ENCODE data around the gene AGR2. TPM values are rescaled to one million over a fixed set of nuclear protein-coding genes. Genes with fewer than 3 reads are reported as not detected.
"Not testable (repeated sequence)": the region's sequence is repeated elsewhere in the genome, so short reads cannot be mapped to it uniquely, and the experiment has no call there.

Gene AGR2
- not detected in 2 replicates for total RNA-seq (2014; rRNA removed; shearing (Covaris generic))

- no peak for DNase-seq (ENCODE audit: low read depth)
Observed at GRCh38 chr7:16804674-16805439, at the start of gene AGR2. AGR2 (minus strand) TSS chr7:16804999; CDS start chr7:16801796, 3,203 bp downstream.

- not testable (repeated sequence) for DNase-seq (ENCODE audit: low read depth)
Observed at GRCh38 chr7:16853189-16853588, 48.4 kb upstream of the AGR2 start.

GRCh38 chr7:16851829-16852228 lies 47.0 kb upstream of the AGR2 start:
- DNase-seq (ENCODE audit: low read depth), result no peak

DNA sequence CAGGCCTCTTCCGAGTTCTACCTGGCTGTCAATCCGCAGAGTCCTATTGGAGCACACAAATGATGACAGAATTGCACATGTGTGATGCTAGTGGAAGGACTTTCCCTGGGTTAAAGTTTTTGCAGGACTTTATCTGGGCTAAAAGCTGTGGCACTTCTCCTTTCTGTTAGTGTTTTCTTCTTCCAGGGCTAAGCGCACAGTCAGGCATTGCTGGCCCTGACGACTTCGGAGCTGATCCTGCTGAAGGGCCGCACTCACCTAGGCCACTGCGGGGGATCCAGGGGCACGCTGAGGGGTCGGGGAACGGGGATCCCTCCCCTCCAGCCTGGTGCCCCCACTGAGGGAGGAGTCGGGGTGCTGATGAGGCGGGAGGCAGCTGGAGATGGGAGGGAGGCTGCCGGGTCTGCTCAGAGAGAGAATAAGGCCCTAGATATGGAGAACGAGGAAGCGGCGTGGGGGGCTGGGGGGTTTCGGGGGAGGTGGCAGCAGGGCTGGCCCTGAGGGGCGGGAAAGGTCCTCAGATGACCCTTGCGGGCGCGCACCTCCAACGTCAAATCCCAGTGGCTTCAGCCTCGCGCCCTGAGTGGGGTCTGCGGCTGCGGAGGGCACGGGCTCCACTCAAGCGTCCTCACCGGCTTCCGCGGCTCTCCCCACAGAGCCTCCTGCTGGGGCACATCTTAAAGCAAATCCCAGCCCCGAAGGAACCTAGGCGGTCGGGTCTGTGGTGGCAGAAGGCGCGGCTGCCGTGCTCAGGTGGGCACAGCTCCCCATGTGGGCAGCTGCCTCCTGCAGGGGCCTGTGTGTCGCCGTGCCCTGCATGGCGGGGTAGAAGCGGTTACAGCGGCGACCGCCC lies 46.0 kb upstream of the AGR2 start:
- no peak for DNase-seq (ENCODE audit: low read depth)

DNA sequence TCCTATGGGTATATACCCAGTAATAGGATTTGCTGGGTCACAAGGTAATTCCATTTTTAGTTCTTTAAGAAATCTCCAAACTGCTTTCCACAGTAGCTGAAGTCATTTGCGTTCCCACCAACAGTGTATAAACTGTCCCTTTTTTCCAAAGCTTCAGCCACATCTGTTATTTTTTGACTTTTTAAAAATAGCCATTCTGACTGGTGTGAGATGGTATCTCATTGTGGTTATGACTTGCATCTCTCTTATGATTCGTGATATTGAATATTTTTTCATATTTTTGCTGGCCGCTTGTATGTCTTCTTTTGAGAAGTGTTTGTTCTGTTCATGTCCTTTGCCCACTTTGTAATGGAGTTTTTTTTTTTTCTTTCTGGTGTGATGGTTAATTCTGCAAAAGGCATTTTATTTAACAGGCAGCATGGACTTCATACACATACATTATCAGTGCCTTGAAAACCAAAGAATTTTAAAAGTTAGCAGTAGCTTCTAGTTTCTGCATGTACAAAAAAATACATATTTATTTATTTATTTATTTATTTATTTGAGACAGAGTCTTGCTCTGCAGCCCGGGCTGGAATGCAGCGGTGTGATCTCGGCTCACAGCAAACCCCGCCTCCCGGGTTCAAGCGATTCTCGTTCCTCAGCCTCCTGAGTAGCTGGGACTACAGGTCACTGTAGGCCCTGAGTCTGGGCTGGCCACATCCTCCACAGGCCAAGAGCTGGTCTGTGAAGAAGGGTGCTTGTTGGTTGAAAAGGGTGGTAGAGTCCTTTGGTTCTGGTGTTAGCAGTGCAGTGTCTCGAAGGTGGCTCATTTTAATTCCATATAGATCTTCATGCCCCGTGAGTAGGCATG lies 44.7 kb upstream of the AGR2 start:
- DNase-seq (ENCODE audit: low read depth), result no peak

DNA sequence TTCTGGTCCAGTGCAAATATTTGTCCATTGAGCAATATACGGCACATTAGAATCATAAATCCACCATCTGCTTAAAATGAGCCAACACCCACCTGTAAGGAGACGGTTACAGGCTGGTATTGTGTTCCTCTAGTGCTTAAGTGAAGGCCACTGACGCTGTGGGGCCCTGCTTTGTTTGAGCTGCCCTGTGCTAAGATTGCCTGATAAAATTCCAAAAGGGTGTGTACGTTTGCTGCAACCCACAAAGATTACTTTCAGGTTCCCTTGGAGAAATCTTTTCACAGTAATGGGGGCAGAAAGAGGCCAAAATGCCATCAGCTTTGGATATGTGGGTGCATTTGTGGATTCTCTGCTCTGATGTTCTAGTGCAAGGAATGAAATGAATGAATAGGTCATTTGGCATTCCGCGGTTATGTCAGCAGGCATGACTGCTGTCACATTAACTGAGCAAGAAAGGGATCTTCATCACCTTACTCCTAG lies 42.6 kb upstream of the AGR2 start:
- DNase-seq (ENCODE audit: low read depth), result peak; percentile 13

- DNase-seq (ENCODE audit: low read depth), result no peak
Observed at GRCh38 chr7:16846601-16847165, 41.9 kb upstream of the AGR2 start.

GRCh38 chr7:16845746-16846145 lies 40.9 kb upstream of the AGR2 start:
- no peak for DNase-seq (ENCODE audit: low read depth)

GRCh38 chr7:16841681-16842080 lies 36.9 kb upstream of the AGR2 start:
- no peak for DNase-seq (ENCODE audit: low read depth)

DNA sequence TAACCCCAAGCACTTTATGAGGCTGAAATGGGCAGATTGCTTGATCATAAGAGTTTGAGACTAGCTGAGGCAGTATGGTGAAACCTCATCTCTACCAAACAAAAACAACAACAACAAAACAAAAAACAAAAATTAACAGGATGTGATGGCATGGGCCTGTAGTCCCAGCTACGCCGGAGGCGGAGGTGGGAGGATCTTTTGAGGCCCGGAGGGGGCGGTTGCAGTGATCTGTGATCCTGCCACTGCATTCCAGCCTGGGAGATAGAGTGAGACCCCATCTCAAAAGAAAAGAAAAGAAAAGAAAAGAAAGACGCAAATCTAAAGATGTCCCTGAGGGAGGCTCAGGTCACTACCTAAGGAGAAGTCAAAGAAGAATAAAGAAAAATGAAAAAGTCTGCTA lies 35.3 kb upstream of the AGR2 start:
- no peak for DNase-seq (ENCODE audit: low read depth)

GRCh38 chr7:16839646-16840045 lies 34.8 kb upstream of the AGR2 start:
- peak; percentile 15 for DNase-seq (ENCODE audit: low read depth)

DNA sequence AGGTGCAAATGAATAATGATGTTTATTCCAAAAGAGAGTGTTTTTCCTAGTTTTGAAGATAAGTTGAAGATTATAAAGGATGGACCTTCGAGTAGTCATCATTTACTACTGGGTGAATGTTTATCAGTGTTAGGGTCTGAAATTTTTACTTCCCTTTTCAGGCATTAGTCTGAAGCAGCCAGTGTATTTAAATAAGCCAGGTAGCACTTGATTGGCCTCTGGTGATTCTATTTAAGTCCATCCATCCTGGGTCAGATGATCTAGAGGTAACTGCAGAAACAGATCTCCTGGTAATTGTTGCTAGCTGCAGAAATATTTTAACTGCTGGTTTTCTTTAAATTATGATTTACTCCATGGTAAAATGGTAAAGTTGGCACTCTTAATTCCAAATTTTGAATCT lies 34.1 kb upstream of the AGR2 start:
- no peak for DNase-seq (ENCODE audit: low read depth)

- DNase-seq (ENCODE audit: low read depth), result no peak
Observed at GRCh38 chr7:16838386-16838785, 33.6 kb upstream of the AGR2 start.

DNA sequence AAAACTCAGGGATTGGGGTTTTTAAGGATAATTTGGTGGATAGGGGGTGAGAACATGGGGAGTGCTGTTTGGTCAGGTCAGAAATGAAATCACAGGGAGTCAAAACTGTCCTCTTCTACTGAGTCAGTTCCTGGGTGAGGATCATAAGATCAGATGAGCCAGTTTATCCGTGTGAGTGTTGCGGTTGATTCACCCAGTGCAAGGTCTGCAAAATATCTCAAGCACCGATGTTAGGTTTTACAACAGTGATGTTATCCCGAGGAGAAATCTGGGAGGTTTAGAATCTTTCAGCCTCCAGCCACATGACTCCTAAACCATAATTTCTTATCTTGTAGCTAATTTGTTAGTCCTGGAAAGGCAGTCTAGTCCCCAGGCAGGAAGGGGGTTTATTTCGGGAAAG lies 31.7 kb upstream of the AGR2 start:
- DNase-seq (ENCODE audit: low read depth), result no peak

DNA sequence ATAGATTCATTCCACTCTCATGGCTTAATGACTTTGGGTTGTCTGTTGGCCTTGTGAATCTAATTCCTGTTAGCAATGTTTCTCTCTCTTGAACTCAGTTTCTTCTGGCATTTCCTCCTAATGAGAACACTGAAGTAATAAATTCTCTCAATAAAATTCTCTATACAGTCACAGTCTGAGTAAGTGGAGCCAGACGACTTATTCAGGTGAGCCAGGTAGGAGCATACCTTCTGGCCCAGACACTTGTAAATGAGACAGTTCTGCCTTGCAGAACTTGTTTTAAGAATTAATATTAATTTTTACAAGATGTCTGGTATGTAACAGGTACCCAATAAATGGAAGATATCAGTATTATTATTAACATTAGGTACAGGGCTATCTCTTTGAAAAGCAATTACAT lies 28.6 kb upstream of the AGR2 start:
- no peak for DNase-seq (ENCODE audit: low read depth)

GRCh38 chr7:16826060-16826459 lies 21.3 kb upstream of the AGR2 start:
- no peak for DNase-seq (ENCODE audit: low read depth)

GRCh38 chr7:16822029-16822428 lies 17.2 kb upstream of the AGR2 start:
- no peak for DNase-seq (ENCODE audit: low read depth)

DNA sequence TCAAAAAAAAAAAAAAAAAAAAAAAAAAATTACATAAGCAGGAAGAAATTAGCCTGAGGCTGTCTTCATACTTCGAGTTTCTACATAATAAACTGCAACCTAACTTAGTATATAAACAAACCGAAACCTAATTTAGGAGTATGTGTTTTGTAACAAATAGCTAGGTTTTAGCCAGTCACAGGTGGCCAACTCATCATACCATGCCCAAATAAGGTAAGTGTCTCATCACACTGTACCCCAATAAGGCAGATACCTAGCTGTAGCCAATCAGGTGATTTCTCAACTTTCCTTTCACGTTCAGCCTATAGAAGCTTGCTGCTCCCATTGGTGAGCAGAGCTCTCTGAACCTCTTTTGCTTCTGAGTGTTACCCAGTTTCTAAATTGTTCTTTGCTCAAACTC lies 13.9 kb upstream of the AGR2 start:
- DNase-seq (ENCODE audit: low read depth), result no peak

GRCh38 chr7:16817536-16817935 lies 12.7 kb upstream of the AGR2 start:
- peak; percentile 34 for DNase-seq (ENCODE audit: low read depth)

- DNase-seq (ENCODE audit: low read depth), result no peak
Observed at GRCh38 chr7:16816824-16817223, 12.0 kb upstream of the AGR2 start.

DNA sequence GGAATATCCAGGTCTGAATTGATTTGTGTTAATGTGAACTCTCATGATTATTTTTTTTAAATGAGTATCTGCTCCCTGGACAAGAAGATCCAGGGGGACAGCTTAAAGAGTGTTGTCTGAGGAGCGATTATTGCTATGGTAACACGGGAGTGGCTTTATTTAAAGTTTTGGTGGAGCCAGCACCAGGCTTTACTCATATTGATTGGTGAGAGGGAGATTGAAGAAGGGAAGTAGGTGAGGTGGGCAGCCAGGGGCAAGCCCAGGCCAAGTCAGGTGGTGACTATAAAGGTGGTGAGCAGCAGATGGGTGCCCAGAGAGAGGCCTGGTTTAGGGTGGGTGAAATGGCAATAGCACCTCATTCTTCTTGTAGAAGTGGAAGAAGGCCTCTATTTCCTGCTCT lies 10.2 kb upstream of the AGR2 start:
- no peak for DNase-seq (ENCODE audit: low read depth)

DNA sequence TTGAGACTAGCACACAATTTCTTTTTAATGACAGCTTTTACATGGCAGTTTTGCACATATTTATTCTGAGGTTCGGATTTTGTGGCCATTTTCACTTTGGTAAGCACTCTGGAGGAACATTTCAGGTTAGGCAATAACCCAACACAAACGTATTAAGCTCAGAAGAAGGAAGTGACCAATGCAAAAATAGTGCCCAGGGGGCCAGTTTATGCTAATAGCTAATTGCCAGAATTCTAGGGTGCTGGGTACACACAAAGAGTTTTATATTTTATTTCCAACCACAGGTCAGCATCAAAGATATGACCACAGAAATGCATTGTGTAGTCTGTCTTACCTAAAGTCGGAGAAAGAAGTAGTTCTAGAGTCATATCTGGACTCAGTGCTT lies 8.4 kb upstream of the AGR2 start:
- DNase-seq (ENCODE audit: low read depth), result peak; percentile 34
